GM12878 (cell line): ENCODE measurements around the gene SHC3. TPM values are rescaled to one million over a fixed set of nuclear protein-coding genes. Genes with fewer than 3 reads are reported as not detected.

Experiments
- ATAC-seq: fragments of 200-7000 bp; cut with Tn5 transposase; 3 replicates; pipeline ENCODE4 v1.9.1; 2020; ENCODE audit warnings: mild to moderate bottlenecking, moderate library complexity
- BruUV-seq: library from RNA; stranded (reverse); fragments of 400-500 nt; replicated peaks from 2 replicates; lab custom pipeline; 2021; lab: Mats Ljungman, UMichigan
- CTCF ChIA-PET: fragments of 300-600 bp; sonication (Branson Sonifier 250); formaldehyde crosslinking; extraction: SDS; loops from one replicate; lab custom pipeline; 2021; ENCODE audit warnings: inconsistent platforms; lab: Yijun Ruan, JAX
- POLR2A ChIA-PET: fragments of 350-600 bp; formaldehyde crosslinking; extraction: SDS; loops from one replicate; lab custom pipeline; 2021; ENCODE audit warnings: inconsistent platforms; lab: Charles Lee
- RAD21 ChIA-PET: fragments of 300-600 bp; sonication (Branson Sonifier 250); formaldehyde crosslinking; loops from one replicate; lab custom pipeline; 2023; ENCODE audit warnings: antibody characterized with exemption; ENCODE audit not compliant: unreplicated experiment; lab: Charles Lee
- SMC1A ChIA-PET: fragments of 300-600 bp; sonication (Branson Sonifier 250); formaldehyde crosslinking; loops from one replicate; lab custom pipeline; 2023; ENCODE audit not compliant: unreplicated experiment, uncharacterized antibody; lab: Charles Lee
- DNase-seq: peaks from one replicate; pipeline ENCODE4 v3.0.0-alpha.2; 2011; ENCODE audit warnings: low read depth, low spot score
- FAIRE-seq: peaks from 3 replicates; lab custom pipeline; 2011; peaks lifted over from hg19 to GRCh38; lab: Jason Lieb, UNC
- H2AFZ ChIP-seq: 2 replicates; pipeline ENCODE4 v1.6.0; 2011; ENCODE audit warnings: low read depth, low read length, control low read depth; ENCODE audit not compliant: control insufficient read depth
- H3K27ac ChIP-seq: 2 replicates; pipeline ENCODE4 v1.5.1; 2011; ENCODE audit warnings: control low read depth; ENCODE audit not compliant: control insufficient read depth, insufficient read depth
- H3K27me3 ChIP-seq, 2 experiments: replicated peaks in 1 of 2; 2 replicates each; pipeline versions ENCODE4 v1.6.0 to v1.6.1; 2011; ENCODE audit warnings: low read length in 1 of 2; ENCODE audit not compliant: control insufficient read depth in 2 of 2, insufficient read depth in 2 of 2
- H3K36me3 ChIP-seq, 2 experiments: 2 replicates each; pipeline ENCODE4 v1.5.1; 2011; ENCODE audit warnings: low read length in 1 of 2; ENCODE audit not compliant: control insufficient read depth in 2 of 2, insufficient read depth in 2 of 2
- H3K4me1 ChIP-seq: 2 replicates; pipeline ENCODE4 v1.6.1; 2011; ENCODE audit warnings: mild to moderate bottlenecking, low read length, moderate library complexity, mixed read lengths; ENCODE audit not compliant: control insufficient read depth, insufficient read depth
- H3K4me2 ChIP-seq: 2 replicates; pipeline ENCODE4 v1.6.0; 2011; ENCODE audit warnings: control low read depth; ENCODE audit not compliant: control insufficient read depth, insufficient read depth
- H3K4me3 ChIP-seq: fragments of 200-600 bp; sonication (generic); 2 replicates; pipeline ENCODE4 v1.5.1; 2016
- H3K79me2 ChIP-seq: 2 replicates; pipeline ENCODE4 v1.6.0; 2011; ENCODE audit warnings: low read length; ENCODE audit not compliant: control insufficient read depth, insufficient read depth
- H3K9ac ChIP-seq: 2 replicates; pipeline ENCODE4 v1.8.0; 2011; ENCODE audit warnings: low read length, control low read depth, mixed read lengths; ENCODE audit not compliant: control insufficient read depth, insufficient read depth
- H3K9me3 ChIP-seq: replicated peaks from 3 replicates; pipeline ENCODE4 v1.5.1; 2011; ENCODE audit warnings: mild to moderate bottlenecking, low read length; ENCODE audit not compliant: control insufficient read depth, insufficient read depth
- H4K20me1 ChIP-seq: 2 replicates; pipeline ENCODE4 v1.6.0; 2011; ENCODE audit not compliant: control insufficient read depth, insufficient read depth
- LARP7 ChIP-seq: fragments of 450-650 bp; IDR thresholded peaks from 2 replicates; pipeline ENCODE4 v1.6.1; 2017; ENCODE audit warnings: mild to moderate bottlenecking
- SUZ12 ChIP-seq: fragments of 200-600 bp; sonication (generic); IDR thresholded peaks from one replicate; pipeline ENCODE4 v1.6.1; 2018; ENCODE audit warnings: antibody characterized with exemption, mild to moderate bottlenecking; ENCODE audit not compliant: unreplicated experiment
- TARDBP ChIP-seq: IDR thresholded peaks from 2 replicates; pipeline ENCODE4 v1.6.1; 2016; ENCODE audit warnings: borderline replicate concordance
- TCF7 ChIP-seq: IDR thresholded peaks from 2 replicates; pipeline ENCODE4 v1.6.1; 2014; ENCODE audit warnings: antibody characterized with exemption, borderline replicate concordance
- ZBTB4 ChIP-seq: fragments of 450-650 bp; formaldehyde crosslinking; IDR thresholded peaks from 2 replicates; pipeline ENCODE4 v1.4.0; 2022; ENCODE audit warnings: mild to moderate bottlenecking, moderate library complexity
- WGBS: methylation state at CpG from one replicate; pipeline ENCODE4 v1.1.6; 2016; ENCODE audit warnings: low lambda C conversion rate; ENCODE audit not compliant: insufficient replicate concordance, insufficient coverage; ENCODE audit errors: missing lambda C conversion rate; 5-methylcytosine and 5-hydroxymethylcytosine counted together
- in situ Hi-C: fragments of 300-500 bp; cut with MboI; formaldehyde crosslinking; loops from 9 replicates; pipeline ENCODE4 v1.14.3; 2018; ENCODE audit warnings: mixed read lengths
- intact Hi-C: fragments of 100-400 bp; cut with micrococcal nuclease; formaldehyde crosslinking; loops from one replicate; pipeline ENCODE4 v1.14.2; 2022; ENCODE audit not compliant: unreplicated experiment
- polyA plus RNA-seq, 11 experiments: library from polyadenylated mRNA; depleted of rRNA in 4 of 11; unstranded in 6 of 11; stranded (reverse) in 5 of 11; fragments of >200 nt; fragmentation: Nextera tagmentation in 4 of 11; fragmentation: Illumina TruSeq in 1 of 11; extraction: Ambion mirVana in 4 of 11; extraction: Trizol in 1 of 11; gene quantifications; 1 replicate in 1 of 11; 2 replicates in 10 of 11; pipeline versions ENCODE4 v1.2.1 to v1.2.3, GENCODE V29; 2011 to 2016; ENCODE audit warnings: inconsistent platforms in 2 of 11, missing spikeins in 2 of 11, low read depth in 1 of 11
- total RNA-seq, 4 experiments: library from RNA; depleted of rRNA in 3 of 4; stranded (reverse); fragments of >200 nt in 3 of 4; fragmentation: Illumina TruSeq in 1 of 4; extraction: Trizol in 1 of 4; gene quantifications; 2 replicates each; pipeline versions ENCODE4 v1.2.1 to v1.2.3, GENCODE V29; 2013 to 2021

The SHC3 gene
- total and polyA plus RNA-seq, 10 of the 15 experiments (the other 5 are each of a cell fraction or from before 2014, with no cell fraction given): 0.01 to 0.06 TPM; not detected in 8

DNA sequence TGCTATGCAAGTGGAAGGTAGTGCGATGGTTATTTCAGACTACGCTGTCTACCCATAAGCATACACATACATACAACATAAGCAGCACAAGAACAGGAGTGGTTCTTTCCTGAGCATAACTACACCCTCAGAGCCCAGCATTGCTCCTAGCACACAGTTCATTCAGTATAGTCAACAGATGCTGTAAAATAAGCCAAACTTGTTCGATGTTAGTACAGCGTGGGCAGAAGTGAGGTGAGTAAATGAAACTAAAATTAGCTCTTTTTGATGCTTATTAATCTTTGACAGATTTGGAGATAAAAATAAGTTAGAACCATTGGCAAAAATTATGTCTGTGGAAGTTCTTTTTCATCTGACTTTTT lies 139.5 kb downstream of the SHC3 start:
- TF ChIP-seq TCF7 (no peak), LARP7 (no peak), TARDBP (no peak), SUZ12 (no peak), ZBTB4 (CRISPR knock-in tag) (no peak)
- H3K4me3 ChIP-seq: no peak overlapping the region
- H3K4me2 ChIP-seq: no peak overlapping the region
- no TSS peak for BruUV-seq
- H2AFZ ChIP-seq: no peak overlapping the region
- ChIA-PET RAD21 (no interaction called here), SMC1A (no interaction called here), CTCF (no interaction called here), POLR2A (no interaction called here)
- H3K9me3 ChIP-seq: no peaks in the 10 kb centered on the region
- H3K27ac ChIP-seq: no peak overlapping the region
- ATAC-seq (no peak), FAIRE-seq (no peak), DNase-seq (no peak)
- H4K20me1 ChIP-seq: no peaks in the 10 kb centered on the region
- intact Hi-C loops (no loop called here), in situ Hi-C loops (no loop called here)
- H3K9ac ChIP-seq: no peak overlapping the region
- no peaks in the 10 kb centered on the region for H3K4me1 ChIP-seq
- WGBS: 24% methylated on average over 4 of the region's 4 CpGs
- no peaks in the 10 kb centered on the region; a peak in 1 of 4 replicates for H3K27me3 ChIP-seq
- H3K79me2 ChIP-seq: no peaks in the 10 kb centered on the region
- H3K36me3 ChIP-seq: no peaks in the 10 kb centered on the region
